Measurements from ENCODE around the gene C10orf95. TPM values are rescaled to one million over a fixed set of nuclear protein-coding genes. Genes with fewer than 3 reads are reported as not detected.

C10orf95 gene
- total and polyA plus RNA-seq, 8 donors = 0.46 to 8.0 (median 0.57) TPM; not detected in 4

GRCh38 chr10:102405108-102405571 is 46.2 kb downstream of the C10orf95 start:
- H3K9me3 ChIP-seq = no peaks in the 10 kb centered on the region
- no peak for TF ChIP-seq CTCF (IDR thresholded peaks at IDR 0.05)
- no peak for TF ChIP-seq EP300 (IDR thresholded peaks at IDR 0.05)
- TF ChIP-seq POLR2AphosphoS5 (IDR thresholded peaks at IDR 0.05) = no peak
- no peak for TF ChIP-seq POLR2A (IDR thresholded peaks at IDR 0.05)
- WGBS, 5 donors = 67 to 78% (median 77%) methylated on average over 10 to 19 of the region's 19 CpGs
- H3K27me3 ChIP-seq = peaks cover 4 to 41% (median 31%) of the 10 kb centered on the region in 3 donors
- peaks cover 6 to 57% (median 31%) of the 10 kb centered on the region in 4 donors for H3K4me1 ChIP-seq
- DNase-seq = no peak
- peaks cover 18 to 34% (median 32%) of the 10 kb centered on the region in 4 donors for H3K36me3 ChIP-seq
- peak overlapping the region in 2 of 5 donors; percentile 78 to 98 for H3K27ac ChIP-seq
- no peak overlapping the region for H3K4me3 ChIP-seq
- intact Hi-C loops (cut with DNase I; ENCODE audit: low total_unique reads) = no loop called here

GRCh38 chr10:102404361-102405107 is 46.8 kb downstream of the C10orf95 start:
- intact Hi-C loops (cut with DNase I; ENCODE audit: low total_unique reads) = no loop called here
- Histone ChIP-seq H3K27ac (peak overlapping the region in 2 of 5 donors; percentile 32 to 98), H3K27me3 (peaks cover 0 to 35% (median 25%) of the 10 kb centered on the region in 3 donors), H3K9me3 (no peaks in the 10 kb centered on the region), H3K4me1 (peaks cover 9 to 57% (median 31%) of the 10 kb centered on the region in 4 donors), H3K4me3 (no peak overlapping the region), H3K36me3 (peaks cover 18 to 36% (median 34%) of the 10 kb centered on the region in 4 donors)
- WGBS, 5 donors = 82 to 87% (median 85%) methylated on average over 16 to 17 of the region's 17 CpGs
- DNase-seq = no peak
- TF ChIP-seq POLR2AphosphoS5 (IDR thresholded peaks at IDR 0.05) = no peak
- TF ChIP-seq CTCF (IDR thresholded peaks at IDR 0.05) = no peak
- TF ChIP-seq EP300 (IDR thresholded peaks at IDR 0.05) = no peak
- no peak for TF ChIP-seq POLR2A (IDR thresholded peaks at IDR 0.05)

GRCh38 chr10:102403115-102403514 is 48.2 kb downstream of the C10orf95 start:
- H3K4me1 ChIP-seq = peaks cover 13 to 58% (median 33%) of the 10 kb centered on the region in 4 donors
- H3K9me3 ChIP-seq = no peaks in the 10 kb centered on the region
- TF ChIP-seq EP300 (IDR thresholded peaks at IDR 0.05) = no peak
- no peak for TF ChIP-seq CTCF (IDR thresholded peaks at IDR 0.05)
- TF ChIP-seq POLR2AphosphoS5 (IDR thresholded peaks at IDR 0.05) = no peak
- no peak for TF ChIP-seq POLR2A (IDR thresholded peaks at IDR 0.05)
- whole genome bisulfite sequencing, 5 donors = 82 to 100% (median 86%) methylated on average over 1 to 13 of the region's 13 CpGs
- intact Hi-C loops (cut with DNase I; ENCODE audit: low total_unique reads) = no loop called here
- H3K27ac ChIP-seq = peak overlapping the region in 2 of 5 donors; percentile 32 to 98
- no peak overlapping the region for H3K4me3 ChIP-seq
- peaks cover 0 to 21% (median 12%) of the 10 kb centered on the region in 3 donors for H3K27me3 ChIP-seq
- DNase-seq = no peak
- peaks cover 18 to 43% (median 41%) of the 10 kb centered on the region in 4 donors for H3K36me3 ChIP-seq

- no peak for DNase-seq
- Histone ChIP-seq H3K27me3 (peaks cover 0 to 15% (median 6%) of the 10 kb centered on the region in 3 donors), H3K9me3 (no peaks in the 10 kb centered on the region), H3K27ac (peak overlapping the region in 2 of 5 donors; percentile 29 to 98), H3K4me1 (peaks cover 13 to 58% (median 37%) of the 10 kb centered on the region in 4 donors), H3K36me3 (peaks cover 18 to 49% (median 47%) of the 10 kb centered on the region in 4 donors), H3K4me3 (no peak overlapping the region)
- WGBS, 5 donors = 67 to 88% (median 86%) methylated on average over 1 to 5 of the region's 5 CpGs
- intact Hi-C loops (cut with DNase I; ENCODE audit: low total_unique reads) = no loop called here
- TF ChIP-seq POLR2AphosphoS5 (IDR thresholded peaks at IDR 0.05) (no peak), EP300 (IDR thresholded peaks at IDR 0.05) (no peak), CTCF (IDR thresholded peaks at IDR 0.05) (no peak), POLR2A (IDR thresholded peaks at IDR 0.05) (no peak)
These were observed 48.8 kb downstream of the C10orf95 start for GRCh38 chr10:102402512-102402896.
